Skeletal muscle satellite cell (primary cell): ENCODE measurements around the gene RIGI.
"Not testable (repeated sequence)": the region's sequence is repeated elsewhere in the genome, so short reads cannot be mapped to it uniquely, and the experiment has no call there.

Experiments
- H3K27me3 ChIP-seq: 2 replicates; pipeline ENCODE4 v1.7.0; 2013; ENCODE audit warnings: low read length; ENCODE audit not compliant: control insufficient read depth, insufficient read depth
- H3K36me3 ChIP-seq: 2 replicates; pipeline ENCODE4 v1.7.0; 2013; ENCODE audit warnings: mild to moderate bottlenecking, control low read depth, low read length; ENCODE audit not compliant: insufficient read depth
- H3K4me1 ChIP-seq: 2 replicates; pipeline ENCODE4 v1.7.0; 2013; ENCODE audit warnings: low read length; ENCODE audit not compliant: control insufficient read depth, insufficient read depth
- H3K4me2 ChIP-seq: 2 replicates; pipeline ENCODE4 v1.7.0; 2013; ENCODE audit warnings: mild to moderate bottlenecking, low read length
- H3K4me3 ChIP-seq: 2 replicates; pipeline ENCODE4 v1.7.0; 2013; ENCODE audit warnings: low read length
- H3K9ac ChIP-seq: 2 replicates; pipeline ENCODE4 v1.7.0; 2013; ENCODE audit warnings: mild to moderate bottlenecking, low read depth, low read length, moderate library complexity
- H3K9me3 ChIP-seq: replicated peaks from 2 replicates; pipeline ENCODE4 v1.7.0; 2013; ENCODE audit warnings: mild to moderate bottlenecking, control low read depth, low read length

Gene RIGI

DNA sequence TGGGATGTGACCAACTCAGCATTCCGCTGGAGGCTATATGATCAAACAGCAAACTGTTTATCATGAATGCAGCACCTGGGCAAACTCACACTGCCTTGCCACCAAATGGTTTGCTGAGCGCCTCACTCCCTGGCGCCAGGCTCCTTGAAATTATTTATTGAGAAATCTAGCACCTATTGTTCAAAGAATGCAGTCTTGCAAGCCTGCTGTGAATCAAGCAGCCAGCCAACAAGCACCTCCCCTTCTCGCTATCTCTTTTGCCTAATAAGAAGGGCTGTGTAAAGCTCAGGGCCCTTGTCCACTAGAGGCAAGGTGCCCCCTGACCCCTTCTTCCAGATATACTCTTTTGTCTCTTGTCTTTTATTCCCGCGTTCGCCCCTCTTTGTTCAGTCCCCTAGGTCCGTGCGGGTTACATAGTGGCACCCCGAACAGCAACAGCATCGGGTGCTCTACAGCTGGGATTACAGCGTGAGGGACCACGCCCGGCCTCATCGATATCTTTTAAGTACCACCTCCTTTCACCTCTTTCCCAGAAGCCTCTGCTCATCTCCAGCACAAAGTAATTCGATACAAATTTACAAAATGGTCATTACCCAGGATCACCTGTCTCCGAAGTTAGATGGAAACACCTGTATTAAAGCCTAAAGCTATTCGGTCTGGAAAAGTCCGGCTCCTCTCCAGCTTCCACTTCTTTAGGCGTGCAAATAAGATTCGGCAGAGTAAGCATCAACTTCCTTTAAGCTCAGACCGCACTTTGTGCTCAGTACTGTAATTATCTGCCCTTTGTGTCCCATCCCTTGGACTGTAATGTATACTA lies 896 bp downstream of the RIGI start:
- Histone ChIP-seq H3K4me2 (peak overlapping the region; percentile 88), H3K9me3 (no peaks in the 10 kb centered on the region), H3K9ac (peak overlapping the region; percentile 79), H3K4me1 (peaks cover 15% of the 10 kb centered on the region), H3K36me3 (no peaks in the 10 kb centered on the region), H3K27me3 (no peaks in the 10 kb centered on the region), H3K4me3 (peak overlapping the region; percentile 82)

DNA sequence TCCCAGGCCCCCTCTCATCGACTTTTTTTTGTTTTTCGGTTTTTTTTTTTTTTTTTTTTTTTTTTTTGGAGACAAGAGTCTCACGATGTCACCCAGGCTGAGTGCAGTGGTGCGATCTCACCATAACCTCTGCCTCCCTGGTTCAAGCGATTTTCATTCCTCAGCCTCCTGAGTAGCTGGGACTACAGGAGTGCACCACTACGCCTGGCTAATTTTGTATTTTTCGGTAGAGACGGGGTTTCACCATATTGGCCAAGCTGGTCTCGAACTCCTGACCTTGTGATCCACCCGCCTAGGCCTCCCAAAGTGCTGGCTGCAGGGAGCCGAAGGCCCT lies 1.5 kb downstream of the RIGI start:
- H3K4me3 ChIP-seq, result peak overlapping the region; percentile 82
- not testable (repeated sequence) for H3K9me3 ChIP-seq, H3K9ac ChIP-seq, H3K27me3 ChIP-seq, H3K36me3 ChIP-seq
- H3K4me1 ChIP-seq, result peaks cover 15% of the 10 kb centered on the region
- peak overlapping the region; percentile 88 for H3K4me2 ChIP-seq

DNA sequence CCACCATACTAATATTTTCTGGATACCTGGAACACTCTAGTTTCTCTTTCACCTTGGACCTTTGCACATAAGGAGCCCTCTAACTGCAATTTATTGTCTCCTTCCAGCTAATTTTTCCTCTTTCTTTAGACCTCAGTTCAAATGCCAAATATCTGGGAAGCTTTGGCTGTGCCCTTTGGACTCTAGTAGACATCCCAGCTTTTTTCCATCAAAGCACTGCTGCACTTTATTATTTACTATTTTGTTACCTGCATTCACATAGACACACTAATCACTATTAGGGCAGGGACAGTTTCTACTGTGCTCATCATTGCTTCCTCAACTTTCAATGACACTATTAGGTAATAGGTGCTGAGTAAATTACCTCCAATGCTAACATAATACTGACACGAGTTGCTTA lies 2.1 kb downstream of the RIGI start:
- Histone ChIP-seq H3K9me3 (no peaks in the 10 kb centered on the region), H3K9ac (no peak overlapping the region), H3K36me3 (no peaks in the 10 kb centered on the region), H3K27me3 (no peaks in the 10 kb centered on the region), H3K4me1 (peaks cover 15% of the 10 kb centered on the region), H3K4me2 (no peak overlapping the region), H3K4me3 (no peak overlapping the region)

DNA sequence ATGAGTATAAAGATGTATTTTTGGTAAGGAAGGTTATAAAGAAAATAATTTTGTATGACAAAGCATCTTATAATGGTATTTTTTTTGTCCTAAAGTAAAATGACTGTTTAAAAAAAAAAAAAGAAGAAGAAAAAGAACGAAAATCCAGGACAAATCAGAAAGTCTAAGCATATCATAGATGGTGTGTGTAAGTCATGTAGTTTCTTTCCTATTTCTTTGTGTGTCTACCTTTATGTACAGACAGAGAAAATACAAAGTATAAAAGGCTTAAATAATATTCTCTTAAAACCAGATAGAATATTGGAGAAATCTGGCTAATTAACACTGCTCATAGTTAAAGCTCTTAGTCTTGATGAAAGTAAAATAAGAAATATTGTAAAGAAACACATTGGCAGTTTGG lies 7.7 kb downstream of the RIGI start:
- no peaks in the 10 kb centered on the region for H3K9me3 ChIP-seq
- no peaks in the 10 kb centered on the region for H3K27me3 ChIP-seq
- H3K4me3 ChIP-seq, result no peak overlapping the region
- H3K36me3 ChIP-seq, result no peaks in the 10 kb centered on the region
- no peak overlapping the region for H3K4me2 ChIP-seq
- no peak overlapping the region for H3K9ac ChIP-seq
- H3K4me1 ChIP-seq, result no peaks in the 10 kb centered on the region

DNA sequence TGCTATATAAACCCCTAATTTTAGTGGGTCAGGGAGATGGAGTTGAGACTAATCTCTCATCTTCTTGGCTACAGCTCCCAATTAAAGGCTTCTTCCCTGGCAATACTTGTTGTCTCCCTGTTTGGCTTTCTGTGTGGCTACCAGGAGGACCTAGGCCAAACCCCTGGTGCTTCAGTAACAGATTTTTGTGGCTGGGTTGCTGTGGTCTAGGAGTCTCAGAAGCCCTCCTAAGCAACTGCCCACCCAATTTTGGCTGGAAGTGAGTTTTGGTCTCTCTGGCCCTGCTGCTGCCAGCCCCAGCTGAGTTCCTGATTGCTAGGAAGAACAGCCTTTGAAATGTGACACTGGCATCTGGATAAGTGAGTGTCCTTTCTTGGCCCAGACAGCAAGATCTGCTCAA lies 9.8 kb downstream of the RIGI start:
- no peaks in the 10 kb centered on the region for H3K36me3 ChIP-seq
- no peak overlapping the region for H3K9ac ChIP-seq
- H3K4me1 ChIP-seq, result no peaks in the 10 kb centered on the region
- no peaks in the 10 kb centered on the region for H3K9me3 ChIP-seq
- H3K27me3 ChIP-seq, result no peaks in the 10 kb centered on the region
- H3K4me2 ChIP-seq, result no peak overlapping the region
- H3K4me3 ChIP-seq, result no peak overlapping the region

DNA sequence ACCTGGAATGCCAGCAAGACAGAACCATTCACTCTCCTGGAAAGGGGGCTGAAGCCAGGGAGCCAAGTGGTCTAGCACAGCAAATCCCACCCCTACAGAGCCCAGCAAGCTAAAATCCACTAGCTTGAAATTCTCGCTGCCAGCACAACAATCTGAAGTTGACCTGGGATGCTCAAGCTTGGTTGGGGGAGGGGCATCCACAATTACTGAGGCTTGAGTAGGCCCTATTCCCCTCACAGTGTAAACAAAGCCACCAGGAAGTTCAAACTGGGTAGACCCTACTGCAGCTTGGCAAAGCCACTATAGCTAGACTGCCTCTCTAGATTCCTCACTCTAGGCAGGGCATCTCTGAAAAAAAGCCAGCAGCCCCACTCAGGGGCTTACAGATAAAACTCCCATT lies 17.3 kb downstream of the RIGI start:
- Histone ChIP-seq H3K36me3 (no peaks in the 10 kb centered on the region), H3K9ac (no peak overlapping the region), H3K27me3 (no peaks in the 10 kb centered on the region), H3K4me3 (no peak overlapping the region), H3K4me2 (no peak overlapping the region), H3K4me1 (no peaks in the 10 kb centered on the region), H3K9me3 (no peaks in the 10 kb centered on the region)

DNA sequence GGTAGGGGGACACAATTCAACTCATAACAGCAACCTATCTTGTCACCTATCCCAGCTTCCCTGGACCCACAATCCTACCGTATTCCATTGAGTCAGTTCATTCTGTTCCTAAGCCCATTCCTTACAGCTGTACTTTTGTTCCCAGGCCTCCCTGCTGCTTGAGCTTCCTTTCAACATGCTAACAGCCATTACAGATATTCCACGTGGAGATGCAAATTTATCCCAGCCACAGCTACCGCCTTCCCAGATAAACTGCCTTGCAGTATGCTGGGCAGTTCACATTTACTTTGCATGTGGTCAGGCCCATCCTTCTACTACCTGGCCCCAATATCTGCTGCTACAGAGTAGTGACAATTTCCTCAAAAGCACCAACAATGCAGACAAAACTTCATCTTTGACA lies 23.0 kb downstream of the RIGI start:
- peaks cover 22% of the 10 kb centered on the region for H3K4me1 ChIP-seq
- H3K4me3 ChIP-seq, result no peak overlapping the region

DNA sequence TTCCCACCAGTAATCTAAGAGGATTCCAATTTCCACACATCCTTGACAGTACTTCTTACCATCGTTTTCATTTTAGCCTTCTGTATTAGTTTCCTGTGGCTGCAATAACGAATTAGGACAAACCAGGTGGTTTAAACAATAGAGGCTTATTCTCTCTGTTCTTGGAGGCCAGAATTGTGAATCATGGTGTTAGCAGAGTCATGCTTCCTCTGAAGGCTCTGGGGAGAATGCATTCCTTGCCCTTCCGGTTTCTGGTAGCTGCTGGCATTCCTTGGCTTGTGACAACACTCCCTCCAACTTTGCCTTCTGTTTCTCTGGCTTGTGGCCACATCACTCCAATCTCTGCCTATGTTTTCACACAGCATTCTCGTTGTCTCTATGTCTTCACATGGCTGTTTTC lies 23.5 kb downstream of the RIGI start:
- Histone ChIP-seq H3K4me3 (no peak overlapping the region), H3K27me3 (no peaks in the 10 kb centered on the region), H3K9ac (no peak overlapping the region), H3K4me2 (no peak overlapping the region), H3K36me3 (peaks cover 5% of the 10 kb centered on the region), H3K9me3 (no peaks in the 10 kb centered on the region), H3K4me1 (peaks cover 22% of the 10 kb centered on the region)

More for the DNA sequence above, 23.0 kb downstream of the RIGI start:
- H3K9ac ChIP-seq, result no peak overlapping the region
- no peaks in the 10 kb centered on the region for H3K27me3 ChIP-seq
- H3K4me2 ChIP-seq, result no peak overlapping the region
- peaks cover 3% of the 10 kb centered on the region for H3K36me3 ChIP-seq
- no peaks in the 10 kb centered on the region for H3K9me3 ChIP-seq

DNA sequence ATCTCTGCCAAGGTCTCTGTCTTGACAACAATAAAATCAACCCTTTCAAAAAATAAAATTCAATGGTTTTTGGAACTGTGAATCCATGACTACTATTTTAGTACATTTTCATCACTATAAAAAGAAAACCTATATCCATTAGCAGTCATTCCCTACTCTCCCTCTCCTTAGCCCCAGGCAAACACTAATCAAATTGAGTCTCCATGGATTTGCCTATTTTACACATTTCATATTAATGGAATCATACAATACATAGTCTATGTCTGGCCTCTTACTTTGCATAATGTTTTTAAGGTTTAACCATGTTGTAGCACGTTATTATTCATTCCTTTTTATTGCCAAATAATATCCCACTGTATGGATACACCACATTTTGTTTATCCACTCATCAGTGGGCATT lies 24.1 kb downstream of the RIGI start:
- H3K4me3 ChIP-seq, result no peak overlapping the region
- no peaks in the 10 kb centered on the region for H3K27me3 ChIP-seq
- peaks cover 22% of the 10 kb centered on the region for H3K4me1 ChIP-seq
- no peaks in the 10 kb centered on the region for H3K9me3 ChIP-seq
- no peak overlapping the region for H3K9ac ChIP-seq
- peaks cover 5% of the 10 kb centered on the region for H3K36me3 ChIP-seq
- no peak overlapping the region for H3K4me2 ChIP-seq

DNA sequence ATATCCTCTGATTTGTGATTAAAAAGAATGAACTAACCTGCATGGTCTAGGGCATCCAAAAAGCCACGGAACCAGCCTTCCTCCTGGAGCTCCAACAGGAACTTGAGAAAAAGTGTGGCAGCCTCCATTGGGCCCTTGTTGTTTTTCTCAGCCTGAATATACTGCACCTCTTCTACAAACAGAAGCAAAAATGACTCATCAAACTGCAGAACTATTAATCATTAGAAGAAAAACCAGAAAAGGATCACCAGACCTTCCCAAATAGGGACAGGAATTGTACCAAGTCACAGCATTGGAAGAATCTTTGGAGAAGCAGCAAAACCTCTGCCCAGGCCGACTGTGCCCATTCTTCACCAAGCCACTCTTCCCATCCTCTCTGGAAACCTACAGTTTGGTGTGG lies 25.2 kb downstream of the RIGI start:
- H3K9ac ChIP-seq, result no peak overlapping the region

DNA sequence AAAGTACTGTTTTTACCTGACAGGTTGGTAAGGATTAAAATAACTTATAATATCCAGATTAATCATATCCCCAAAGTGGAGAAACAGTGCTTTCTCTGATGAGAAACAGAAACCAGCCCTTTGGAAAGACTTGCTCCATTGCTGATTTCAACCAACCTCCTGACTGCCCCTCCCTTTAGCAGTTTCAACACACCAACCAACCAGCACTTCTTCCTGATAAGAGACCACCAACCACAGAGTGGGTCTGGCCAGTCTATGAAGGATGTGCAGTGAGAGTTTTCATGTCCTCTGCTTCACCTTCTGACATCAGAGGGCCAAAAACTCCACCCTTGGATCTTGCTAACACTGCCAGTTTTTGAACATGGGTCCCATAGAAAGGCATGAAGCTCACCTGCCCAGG lies 28.1 kb downstream of the RIGI start:
- Histone ChIP-seq H3K4me3 (no peak overlapping the region), H3K4me2 (no peak overlapping the region), H3K9me3 (no peaks in the 10 kb centered on the region), H3K9ac (no peak overlapping the region), H3K4me1 (peaks cover 20% of the 10 kb centered on the region), H3K27me3 (no peaks in the 10 kb centered on the region), H3K36me3 (peaks cover 6% of the 10 kb centered on the region)

More for the DNA sequence above, 25.2 kb downstream of the RIGI start:
- Histone ChIP-seq H3K4me1 (peaks cover 22% of the 10 kb centered on the region), H3K27me3 (no peaks in the 10 kb centered on the region), H3K36me3 (peaks cover 5% of the 10 kb centered on the region), H3K9me3 (no peaks in the 10 kb centered on the region), H3K4me3 (no peak overlapping the region), H3K4me2 (peak overlapping the region; percentile 51)

DNA sequence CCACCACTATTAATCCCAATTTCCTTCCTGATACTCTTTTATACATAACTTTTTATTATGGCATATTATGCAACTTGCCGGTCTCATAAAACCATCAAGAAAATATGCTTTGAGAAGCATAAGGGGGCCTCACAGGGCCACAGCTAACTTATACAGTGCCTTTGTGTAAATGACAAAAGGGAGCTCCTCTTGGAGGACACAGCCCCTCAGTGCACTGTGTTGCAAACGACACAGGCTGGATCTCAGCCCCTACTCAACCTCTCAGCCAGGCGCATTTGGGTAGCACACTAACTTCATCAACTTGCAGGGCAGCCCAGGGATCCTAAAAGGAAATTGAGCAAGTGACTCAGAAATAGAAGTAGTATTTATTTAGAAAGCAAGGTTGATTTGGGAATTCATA lies 35.4 kb downstream of the RIGI start:
- Histone ChIP-seq H3K9ac (no peak overlapping the region), H3K4me1 (peaks cover 23% of the 10 kb centered on the region), H3K27me3 (no peaks in the 10 kb centered on the region), H3K36me3 (peaks cover 7% of the 10 kb centered on the region), H3K9me3 (no peaks in the 10 kb centered on the region), H3K4me3 (no peak overlapping the region), H3K4me2 (no peak overlapping the region)
